WTC11 (cell line): ENCODE results near the gene AP1G2. TPM values are rescaled to one million over a fixed set of nuclear protein-coding genes. Genes with fewer than 3 reads are reported as not detected.

Source experiments
- ATAC-seq: fragments of 200-7000 bp; cut with Tn5 transposase; 2 replicates; pipeline ENCODE4 v1.10.0; 2021; ENCODE audit warnings: mild to moderate bottlenecking, moderate library complexity
- CTCF ChIA-PET: fragments of 300-600 bp; sonication (Branson Sonifier 250); formaldehyde crosslinking; loops from one replicate; lab custom pipeline; 2021; ENCODE audit warnings: antibody characterized with exemption; lab: Charles Lee
- POLR2A ChIA-PET: fragments of 350-600 bp; sonication (Branson Sonifier 250); formaldehyde crosslinking; loops from one replicate; lab custom pipeline; 2021; ENCODE audit warnings: antibody characterized with exemption; lab: Charles Lee
- DNase-seq: peaks from one replicate; pipeline ENCODE4 v3.0.0; 2021; ENCODE audit warnings: low spot score
- H3K27ac Mint-ChIP-seq: 2 replicates; pipeline ENCODE4 v1.8.0; 2021; ENCODE audit warnings: mixed read lengths
- H3K27me3 Mint-ChIP-seq: 2 replicates; pipeline ENCODE4 v1.8.0; 2021; ENCODE audit warnings: low read depth, mild to moderate bottlenecking, moderate library complexity, mixed read lengths
- H3K36me3 Mint-ChIP-seq: 2 replicates; pipeline ENCODE4 v1.8.0; 2021; ENCODE audit warnings: mixed read lengths
- H3K4me1 Mint-ChIP-seq: 2 replicates; pipeline ENCODE4 v1.8.0; 2022; ENCODE audit warnings: mixed read lengths
- H3K4me3 Mint-ChIP-seq: 2 replicates; pipeline ENCODE4 v1.8.0; 2021; ENCODE audit warnings: mild to moderate bottlenecking, moderate library complexity, mixed read lengths
- H3K9me3 Mint-ChIP-seq: 2 replicates; pipeline ENCODE4 v1.8.0; 2021; ENCODE audit warnings: mixed read lengths
- AR ChIP-seq: fragments of 250-450 bp; sonication (Bioruptor Pico); IDR thresholded peaks from 2 replicates; pipeline ENCODE4 v1.9.0; 2021; ENCODE audit warnings: mild to moderate bottlenecking
- ATF6 ChIP-seq: sonication (generic); formaldehyde crosslinking; IDR thresholded peaks from 2 replicates; pipeline ENCODE4 v1.8.1; 2023; ENCODE audit warnings: mild to moderate bottlenecking, missing genetic modification reagents
- CREB1 ChIP-seq: sonication (generic); formaldehyde crosslinking; IDR thresholded peaks from 2 replicates; pipeline ENCODE4 v1.8.0; 2023; ENCODE audit warnings: mild to moderate bottlenecking, missing genetic modification reagents
- CREM ChIP-seq: sonication (generic); formaldehyde crosslinking; IDR thresholded peaks from 2 replicates; pipeline ENCODE4 v1.8.1; 2022; ENCODE audit warnings: mild to moderate bottlenecking, missing genetic modification reagents, moderate library complexity
- FOXJ3 ChIP-seq: sonication (generic); formaldehyde crosslinking; IDR thresholded peaks from 2 replicates; pipeline ENCODE4 v1.9.0; 2021; ENCODE audit warnings: missing genetic modification reagents, mild to moderate bottlenecking, borderline replicate concordance
- FOXP1 ChIP-seq: sonication (generic); formaldehyde crosslinking; IDR thresholded peaks from 2 replicates; pipeline ENCODE4 v1.8.0; 2022; ENCODE audit warnings: missing genetic modification reagents, mild to moderate bottlenecking, moderate library complexity, borderline replicate concordance
- GRHL2 ChIP-seq: fragments of 250-450 bp; sonication (Bioruptor Pico); IDR thresholded peaks from 2 replicates; pipeline ENCODE4 v1.8.0; 2022; ENCODE audit warnings: mild to moderate bottlenecking, moderate library complexity; ENCODE audit not compliant: insufficient replicate concordance, severe bottlenecking
- JUN ChIP-seq: sonication (generic); formaldehyde crosslinking; IDR thresholded peaks from 2 replicates; pipeline ENCODE4 v1.8.0; 2023; ENCODE audit warnings: mild to moderate bottlenecking, missing genetic modification reagents
- MXD4 ChIP-seq: fragments of 250-450 bp; sonication (Bioruptor Pico); IDR thresholded peaks from 2 replicates; pipeline ENCODE4 v1.8.0; 2021; ENCODE audit warnings: mild to moderate bottlenecking, moderate library complexity, borderline replicate concordance
- NR1H2 ChIP-seq: sonication (generic); formaldehyde crosslinking; IDR thresholded peaks from 2 replicates; pipeline ENCODE4 v1.9.0; 2021; ENCODE audit warnings: mild to moderate bottlenecking, moderate library complexity, missing genetic modification reagents
- NR2C2 ChIP-seq: sonication (generic); formaldehyde crosslinking; IDR thresholded peaks from 2 replicates; pipeline ENCODE4 v1.8.0; 2022; ENCODE audit warnings: mild to moderate bottlenecking, missing genetic modification reagents
- NR3C1 ChIP-seq: sonication (generic); formaldehyde crosslinking; conservative IDR thresholded peaks from 2 replicates; pipeline ENCODE4 v1.8.1; 2023; ENCODE audit warnings: low read depth, mild to moderate bottlenecking, missing genetic modification reagents
- OVOL2 ChIP-seq: fragments of 250-450 bp; sonication (Bioruptor Pico); IDR thresholded peaks from 2 replicates; pipeline ENCODE4 v1.9.0; 2021; ENCODE audit warnings: mild to moderate bottlenecking, borderline replicate concordance
- SMAD3 ChIP-seq: sonication (generic); formaldehyde crosslinking; IDR thresholded peaks from 2 replicates; pipeline ENCODE4 v1.8.0; 2022; ENCODE audit warnings: missing genetic modification reagents, mild to moderate bottlenecking, borderline replicate concordance
- SMAD4 ChIP-seq: sonication (generic); formaldehyde crosslinking; IDR thresholded peaks from 2 replicates; pipeline ENCODE4 v1.8.0; 2022; ENCODE audit warnings: mild to moderate bottlenecking, missing genetic modification reagents
- USF1 ChIP-seq: sonication (generic); formaldehyde crosslinking; IDR thresholded peaks from 2 replicates; pipeline ENCODE4 v1.8.0; 2022; ENCODE audit warnings: mild to moderate bottlenecking, missing genetic modification reagents
- USF2 ChIP-seq: sonication (generic); formaldehyde crosslinking; IDR thresholded peaks from 2 replicates; pipeline ENCODE4 v1.8.1; 2023; ENCODE audit warnings: mild to moderate bottlenecking, missing genetic modification reagents, moderate library complexity
- total RNA-seq: library from RNA; stranded (reverse); gene quantifications from 3 replicates; pipeline ENCODE4 v1.2.3, GENCODE V29; 2021

Gene AP1G2
- total RNA-seq, 1 experiment from 2014 or later: 122 TPM

- no peak for TF ChIP-seq OVOL2 (CRISPR knock-in tag)
- TF ChIP-seq CREB1: no peak
- TF ChIP-seq NR1H2 (CRISPR knock-in tag): no peak
- TF ChIP-seq USF1: no peak
- TF ChIP-seq SMAD4: no peak
- TF ChIP-seq JUN (CRISPR knock-in tag): no peak
- H3K4me3 Mint-ChIP-seq: no peak overlapping the region
- CTCF ChIA-PET: interaction anchor here (0.9 to 1.9 kb wide), 4 partner anchors 10 to 338 kb away, joined by 4 to 7 read pairs (median 4); no protein-coding TSS in a partner anchor
- peaks cover 28% of the 10 kb centered on the region for H3K27me3 Mint-ChIP-seq
- POLR2A ChIA-PET: interaction anchor here (1.3 kb wide), 1 partner anchor 25 kb away, joined by 3 read pairs; no protein-coding TSS in a partner anchor
- no peak overlapping the region for H3K27ac Mint-ChIP-seq
- ATAC-seq (no peak), DNase-seq (no peak)
- H3K36me3 Mint-ChIP-seq: peaks cover 17% of the 10 kb centered on the region
- peaks cover 53% of the 10 kb centered on the region for H3K4me1 Mint-ChIP-seq
- no peaks in the 10 kb centered on the region for H3K9me3 Mint-ChIP-seq
Observed at GRCh38 chr14:23572836-23573235, 5.2 kb upstream of the AP1G2 start.

- POLR2A ChIA-PET: interaction anchor here (1.3 kb wide), 1 partner anchor 24 kb away, joined by 3 read pairs; no protein-coding TSS in a partner anchor
- Mint-ChIP-seq H3K4me1 (peaks cover 56% of the 10 kb centered on the region), H3K9me3 (no peaks in the 10 kb centered on the region), H3K27ac (no peak overlapping the region)
- TF ChIP-seq CREM (no peak), NR3C1 (CRISPR knock-in tag) (no peak), GRHL2 (CRISPR knock-in tag) (no peak), USF2 (CRISPR knock-in tag) (no peak), SMAD3 (CRISPR knock-in tag) (no peak), NR2C2 (CRISPR knock-in tag) (no peak), ATF6 (CRISPR knock-in tag) (no peak), AR (CRISPR knock-in tag) (no peak), FOXJ3 (CRISPR knock-in tag) (no peak), FOXP1 (CRISPR knock-in tag) (no peak), MXD4 (CRISPR knock-in tag) (no peak)
- TF ChIP-seq, all 79 proteins: peak for 0
- ATAC-seq: no peak
- peaks cover 17% of the 10 kb centered on the region for H3K36me3 Mint-ChIP-seq
- DNase-seq: no peak
- no peak overlapping the region for H3K4me3 Mint-ChIP-seq
- H3K27me3 Mint-ChIP-seq: peaks cover 25% of the 10 kb centered on the region
- CTCF ChIA-PET: interaction anchor here (1.2 to 1.9 kb wide), 3 partner anchors 9 to 16 kb away, joined by 4 to 7 read pairs (median 5); no protein-coding TSS in a partner anchor
Observed at GRCh38 chr14:23572524-23572828, 4.9 kb upstream of the AP1G2 start.
